GM13976 (cell line): ENCODE results near the gene CRACDL.

ENCODE experiments used
- DNase-seq: peaks from one replicate; pipeline ENCODE4 v3.0.0; 2012; ENCODE audit warnings: low spot score
- in situ Hi-C: fragments of 300-500 bp; cut with MboI; formaldehyde crosslinking; loops from one replicate; pipeline ENCODE4 v1.12.0; 2022; ENCODE audit warnings: low sequenced_read_pairs, mixed read lengths, inconsistent platforms; ENCODE audit not compliant: unreplicated experiment
- TF ChIP-seq, protein P1 (sequence below): IDR thresholded peaks from 2 replicates; pipeline ENCODE4 v1.5.1; 2012; ENCODE audit warnings: borderline replicate concordance, mild to moderate bottlenecking; ENCODE audit not compliant: insufficient read depth; ENCODE audit errors: extremely low read depth, missing control alignments, control extremely low read depth

CRACDL gene

DNA sequence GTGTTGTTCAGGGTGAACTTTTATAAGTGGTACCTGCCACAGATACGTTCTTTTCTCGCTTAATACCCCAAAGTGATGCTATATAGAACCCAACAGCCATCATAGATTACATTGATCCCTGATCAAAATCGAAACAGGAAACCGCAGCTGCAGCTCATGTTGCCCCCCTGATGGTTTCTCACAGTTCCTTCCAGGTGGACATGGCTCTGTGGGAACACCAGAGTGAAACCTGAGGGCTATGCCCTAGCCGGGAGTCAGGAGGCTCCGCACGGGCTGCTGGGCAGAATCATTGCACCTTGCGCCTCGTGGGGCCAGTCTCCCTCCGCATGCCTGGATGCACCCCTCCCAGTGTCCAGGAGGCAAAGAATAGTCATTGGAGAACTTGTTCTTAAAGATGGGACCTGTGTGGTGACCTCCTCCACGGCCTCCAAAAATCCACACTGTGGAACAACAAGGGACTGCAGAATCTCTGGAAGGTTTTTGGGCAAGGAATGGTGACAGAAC, 61.8 kb downstream of the CRACDL start:
- DNase-seq: no peak
- in situ Hi-C loops: no loop called here
- TF ChIP-seq, protein P1, sequence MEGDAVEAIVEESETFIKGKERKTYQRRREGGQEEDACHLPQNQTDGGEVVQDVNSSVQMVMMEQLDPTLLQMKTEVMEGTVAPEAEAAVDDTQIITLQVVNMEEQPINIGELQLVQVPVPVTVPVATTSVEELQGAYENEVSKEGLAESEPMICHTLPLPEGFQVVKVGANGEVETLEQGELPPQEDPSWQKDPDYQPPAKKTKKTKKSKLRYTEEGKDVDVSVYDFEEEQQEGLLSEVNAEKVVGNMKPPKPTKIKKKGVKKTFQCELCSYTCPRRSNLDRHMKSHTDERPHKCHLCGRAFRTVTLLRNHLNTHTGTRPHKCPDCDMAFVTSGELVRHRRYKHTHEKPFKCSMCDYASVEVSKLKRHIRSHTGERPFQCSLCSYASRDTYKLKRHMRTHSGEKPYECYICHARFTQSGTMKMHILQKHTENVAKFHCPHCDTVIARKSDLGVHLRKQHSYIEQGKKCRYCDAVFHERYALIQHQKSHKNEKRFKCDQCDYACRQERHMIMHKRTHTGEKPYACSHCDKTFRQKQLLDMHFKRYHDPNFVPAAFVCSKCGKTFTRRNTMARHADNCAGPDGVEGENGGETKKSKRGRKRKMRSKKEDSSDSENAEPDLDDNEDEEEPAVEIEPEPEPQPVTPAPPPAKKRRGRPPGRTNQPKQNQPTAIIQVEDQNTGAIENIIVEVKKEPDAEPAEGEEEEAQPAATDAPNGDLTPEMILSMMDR: no peak

DNA sequence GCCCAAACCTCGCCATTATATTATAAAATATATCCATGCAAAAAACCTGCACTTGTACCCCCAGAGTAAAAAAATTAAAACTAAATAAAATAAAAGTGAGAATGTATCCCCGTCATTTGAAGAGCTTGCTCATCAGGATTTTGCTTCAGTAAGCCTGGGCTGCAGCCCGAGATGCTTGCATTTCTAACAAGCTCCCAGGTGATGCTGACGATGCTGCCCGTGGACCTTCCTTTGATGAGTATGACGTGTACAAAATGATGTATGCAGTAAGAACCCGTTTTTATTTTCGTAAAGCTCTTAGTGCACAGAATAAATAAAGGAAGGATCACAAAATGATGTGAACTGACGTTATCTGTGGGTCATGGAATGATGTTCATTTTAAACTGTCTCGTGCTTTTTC, 63.5 kb downstream of the CRACDL start:
- in situ Hi-C loops: no loop called here

DNA sequence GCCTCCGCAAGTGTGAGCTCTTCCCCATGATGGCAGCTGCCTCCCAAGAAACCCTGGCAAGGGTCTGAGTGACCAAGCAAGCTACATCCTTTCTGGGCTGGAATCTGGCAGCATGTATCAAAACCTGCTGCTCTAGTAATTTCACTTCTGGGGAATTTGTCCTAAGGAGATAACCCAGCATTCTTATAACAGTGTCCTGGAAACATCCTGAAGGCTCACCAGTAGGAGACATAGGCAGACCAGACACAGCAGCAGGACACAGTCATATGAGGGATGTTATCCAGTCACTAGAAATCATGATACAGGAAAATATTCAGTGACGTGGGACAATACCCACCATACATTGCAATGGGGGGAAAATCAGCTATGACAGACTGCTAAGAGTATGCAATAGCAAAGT, 64.5 kb downstream of the CRACDL start:
- in situ Hi-C loops: no loop called here
- TF ChIP-seq, protein P1: no peak

More for the DNA sequence above, 63.5 kb downstream of the CRACDL start:
- TF ChIP-seq, protein P1: no peak
- DNase-seq: no peak

DNA sequence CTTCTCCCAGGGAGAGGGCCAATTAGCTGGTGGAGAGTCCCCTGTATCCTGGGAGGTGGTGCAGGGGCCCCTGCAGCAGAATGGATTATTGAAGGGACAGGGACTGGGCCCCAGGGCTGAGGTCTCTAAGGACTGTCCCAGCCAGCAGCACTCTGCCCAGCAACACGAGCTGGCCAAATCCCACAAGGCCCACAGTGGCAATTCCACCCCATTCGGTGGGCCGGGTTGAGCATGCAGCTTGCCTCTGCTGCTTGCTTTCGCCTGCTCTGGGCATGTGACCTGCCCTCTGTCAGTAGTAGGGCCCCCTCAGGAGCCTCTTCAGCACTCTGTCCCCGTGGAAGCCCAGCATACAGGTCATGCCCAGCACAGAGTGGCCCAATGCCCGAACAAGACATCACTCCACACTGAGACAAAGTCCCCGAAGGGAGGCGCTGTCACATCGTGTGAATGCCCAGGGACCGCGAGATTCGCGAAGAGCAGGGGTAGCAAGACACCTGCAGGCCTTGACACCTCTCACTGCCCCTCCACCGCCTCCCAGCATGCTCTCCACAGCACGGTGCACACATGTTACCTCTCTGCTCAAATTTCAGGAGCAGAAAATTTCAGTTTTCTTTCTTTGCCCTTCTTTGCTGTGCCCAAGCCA, 65.4 kb downstream of the CRACDL start:
- in situ Hi-C loops: no loop called here
- no peak for DNase-seq
- TF ChIP-seq, protein P1: no peak

More for the DNA sequence above, 64.5 kb downstream of the CRACDL start:
- no peak for DNase-seq

DNA sequence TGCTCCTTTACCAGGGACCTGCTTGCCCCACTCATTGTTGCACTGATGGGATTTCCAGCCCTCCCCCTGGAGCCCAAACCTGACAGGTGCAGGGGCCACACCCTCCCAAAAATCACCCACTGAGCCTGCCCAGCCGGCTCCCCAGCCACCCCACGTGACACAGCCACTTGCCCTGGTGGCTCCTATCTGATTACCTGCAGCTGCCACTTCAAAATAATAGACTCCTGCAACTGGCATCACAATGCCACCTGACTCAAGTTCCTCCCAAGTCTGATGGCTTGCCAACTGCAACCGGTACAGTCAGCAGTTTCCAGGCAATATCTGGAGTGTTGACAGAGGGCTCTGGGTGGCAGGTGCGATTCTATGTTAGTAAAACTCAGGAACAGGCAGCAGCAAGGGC, 66.2 kb downstream of the CRACDL start:
- no peak for DNase-seq
- in situ Hi-C loops: no loop called here
- TF ChIP-seq, protein P1: no peak

DNA sequence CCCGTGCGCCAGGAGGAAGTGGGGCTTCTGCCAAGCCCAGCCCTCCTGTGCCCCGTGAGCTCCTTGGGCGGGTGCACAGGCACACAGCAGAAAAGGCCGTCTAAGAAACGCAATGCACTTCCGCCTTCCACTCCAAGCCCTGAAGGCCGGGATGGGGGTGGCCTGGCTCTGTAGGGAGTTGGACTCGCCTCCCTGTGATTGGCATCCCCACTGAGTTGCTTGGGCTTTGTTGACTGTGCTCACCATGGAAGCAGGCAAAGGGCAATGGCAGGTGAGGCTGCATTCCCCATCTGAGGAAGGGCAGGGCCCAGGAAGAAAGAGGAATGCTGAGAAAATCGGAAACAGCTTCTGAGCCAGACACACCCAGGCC, 66.8 kb downstream of the CRACDL start:
- in situ Hi-C loops: no loop called here
- DNase-seq: no peak
- TF ChIP-seq, protein P1: no peak

DNA sequence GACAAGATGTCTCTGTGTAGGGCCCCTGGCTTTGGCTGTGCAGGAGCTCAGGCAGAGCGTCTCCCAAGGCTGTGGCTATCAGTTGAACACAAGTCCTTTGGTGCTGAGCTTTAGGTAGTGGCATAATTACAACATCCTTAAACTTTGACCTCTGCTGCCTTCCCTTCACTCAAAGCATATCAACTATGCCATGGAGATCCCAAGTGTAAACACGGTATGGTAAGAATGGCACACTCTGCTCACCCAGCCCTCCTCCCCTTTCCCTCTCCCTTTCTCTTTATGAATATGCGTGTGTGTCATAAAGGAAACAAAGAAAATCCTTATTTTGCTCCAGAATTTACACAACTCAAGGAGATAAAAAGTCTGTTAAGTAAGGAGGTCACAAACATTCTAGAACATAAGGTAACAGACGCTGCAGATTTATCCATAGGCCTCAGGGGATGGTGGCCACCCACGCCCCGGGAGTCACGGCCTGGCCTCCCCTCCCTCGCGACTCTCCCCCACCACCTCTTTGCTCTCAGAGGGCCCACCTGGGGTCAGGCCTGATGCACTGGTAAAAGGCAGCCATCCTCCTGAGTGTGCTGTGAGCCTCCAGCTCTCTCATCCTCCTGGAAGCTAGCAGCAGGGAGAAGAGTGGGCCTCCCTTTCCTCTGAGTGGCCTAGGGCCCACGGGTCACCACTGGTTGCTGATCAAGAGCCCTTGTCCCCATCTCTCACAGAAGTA, 67.3 kb downstream of the CRACDL start:
- in situ Hi-C loops: no loop called here
- no peak for DNase-seq
- TF ChIP-seq, protein P1: no peak
